ENCODE results near the gene USPL1.

GRCh38 chr13:30581582-30581981, 36.1 kb upstream of the USPL1 start:
- TF ChIP-seq YY1 (IDR thresholded peaks at IDR 0.05; ENCODE audit: insufficient read depth, insufficient read length), result no peak
- no peak for TF ChIP-seq ZNF274 (IDR thresholded peaks at IDR 0.05; ENCODE audit: low read depth, low read length)
- no peak for TF ChIP-seq SUZ12 (IDR thresholded peaks at IDR 0.05; ENCODE audit: extremely low read depth, insufficient read depth, insufficient read length)
